CD4-positive, alpha-beta T cell treated with Interleukin-17A for 4 hours (primary cell): ENCODE data around the gene GAS2L1.

Experiments used
- DNase-seq: peaks from one replicate; pipeline ENCODE4 v3.0.0-alpha.2; 2020; ENCODE audit warnings: mixed read lengths

GAS2L1 gene

DNA sequence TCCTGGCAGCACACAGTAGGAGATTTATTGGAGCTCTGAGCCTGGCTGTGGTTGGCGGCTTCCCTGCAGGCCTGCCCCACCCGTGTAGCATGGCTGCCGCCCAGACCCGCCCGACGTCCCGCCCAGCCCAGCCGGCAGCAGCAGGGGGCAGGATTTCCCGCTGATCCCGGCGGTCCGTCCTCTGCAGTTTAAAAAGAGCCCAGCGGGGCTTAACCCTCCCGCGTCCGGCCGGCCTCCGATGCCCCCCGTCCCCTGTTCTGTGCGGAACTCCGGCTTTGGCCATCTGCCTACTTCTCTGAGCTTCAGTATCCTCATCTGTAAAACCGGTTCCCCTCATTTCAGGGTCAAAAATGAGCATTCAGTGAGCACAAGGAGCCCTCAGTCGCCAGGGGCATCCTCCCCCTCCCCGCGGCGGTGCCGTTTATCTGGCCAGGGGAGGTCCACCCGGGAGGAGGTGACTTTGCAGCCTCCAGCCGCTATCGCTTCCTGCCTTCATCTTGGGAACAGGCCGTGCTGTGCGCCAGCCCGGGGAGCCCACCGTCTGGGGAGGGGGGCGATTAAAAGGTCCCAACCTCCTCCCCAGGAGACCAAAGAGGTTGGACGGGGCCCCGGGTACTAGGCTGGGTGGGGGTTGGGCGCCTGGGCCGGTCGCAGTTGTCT is at the start of gene GAS2L1:
GAS2L1 (plus strand) TSS at position 476 of the 660 bp plus-strand sequence. CDS start 1,456 bp downstream, outside the sequence.
- peak; percentile 52 for DNase-seq

DNA sequence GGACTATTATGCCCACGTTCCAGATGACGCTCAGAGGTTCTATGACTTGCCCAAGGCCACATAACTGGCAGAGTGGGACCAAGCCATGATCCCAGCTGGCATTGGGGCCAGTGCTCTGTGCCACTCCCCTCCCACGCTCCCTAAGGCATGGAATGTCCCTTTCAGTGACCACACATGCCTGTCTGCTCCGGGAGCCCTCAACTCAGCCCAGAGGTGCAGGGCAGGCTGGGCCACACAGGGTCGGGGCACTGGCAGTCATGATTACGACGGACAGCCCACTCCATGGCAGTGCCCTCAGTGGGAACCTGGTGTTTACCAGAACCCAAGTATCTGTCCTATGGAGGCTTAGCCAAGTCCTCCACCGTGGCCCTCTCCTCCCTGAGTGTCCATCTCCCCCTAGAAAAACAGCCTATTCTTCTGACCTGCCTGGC is 48.7 kb upstream of the GAS2L1 start:
- DNase-seq: no peak

DNA sequence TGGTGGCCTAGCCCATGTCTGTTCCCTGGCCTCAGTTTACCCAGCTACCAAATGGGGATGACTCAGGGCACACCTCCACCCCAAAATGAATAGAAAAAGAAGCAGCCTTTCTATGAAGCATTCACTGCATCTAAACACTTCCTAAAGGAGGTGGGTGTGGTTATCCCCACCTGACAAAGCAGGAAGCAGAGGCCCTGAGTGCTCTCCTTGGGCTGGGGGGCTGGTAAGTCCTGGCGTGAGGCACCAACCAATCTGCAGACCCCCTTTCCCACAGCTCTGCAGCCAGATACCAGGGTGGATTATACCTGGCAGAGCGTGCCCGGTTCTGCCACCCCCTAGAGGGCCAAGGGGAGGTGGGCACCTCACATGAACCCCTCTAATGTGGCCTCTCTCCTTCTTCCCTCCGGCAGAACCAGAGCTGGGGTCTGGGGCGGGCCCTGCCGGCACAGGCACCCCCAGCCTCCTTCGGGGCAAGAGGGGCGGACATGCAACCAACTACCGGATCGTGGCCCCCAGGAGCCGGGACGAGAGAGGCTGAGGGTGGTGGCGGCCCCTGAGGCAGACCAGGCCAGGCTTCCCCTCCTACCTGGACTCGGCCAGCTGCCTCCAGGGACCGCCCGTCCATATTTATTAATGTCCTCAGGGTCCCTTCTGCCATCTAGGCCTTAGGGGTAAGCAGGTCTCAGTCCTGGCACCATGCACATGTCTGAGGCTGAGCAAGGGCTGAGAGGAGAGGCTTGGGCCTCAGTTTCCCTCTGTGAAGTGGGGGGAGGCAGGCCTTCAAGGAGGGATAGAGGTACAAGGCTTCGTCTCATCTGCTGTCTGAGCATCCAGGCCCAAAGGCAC is 47.8 kb upstream of the GAS2L1 start:
- DNase-seq: no peak

DNA sequence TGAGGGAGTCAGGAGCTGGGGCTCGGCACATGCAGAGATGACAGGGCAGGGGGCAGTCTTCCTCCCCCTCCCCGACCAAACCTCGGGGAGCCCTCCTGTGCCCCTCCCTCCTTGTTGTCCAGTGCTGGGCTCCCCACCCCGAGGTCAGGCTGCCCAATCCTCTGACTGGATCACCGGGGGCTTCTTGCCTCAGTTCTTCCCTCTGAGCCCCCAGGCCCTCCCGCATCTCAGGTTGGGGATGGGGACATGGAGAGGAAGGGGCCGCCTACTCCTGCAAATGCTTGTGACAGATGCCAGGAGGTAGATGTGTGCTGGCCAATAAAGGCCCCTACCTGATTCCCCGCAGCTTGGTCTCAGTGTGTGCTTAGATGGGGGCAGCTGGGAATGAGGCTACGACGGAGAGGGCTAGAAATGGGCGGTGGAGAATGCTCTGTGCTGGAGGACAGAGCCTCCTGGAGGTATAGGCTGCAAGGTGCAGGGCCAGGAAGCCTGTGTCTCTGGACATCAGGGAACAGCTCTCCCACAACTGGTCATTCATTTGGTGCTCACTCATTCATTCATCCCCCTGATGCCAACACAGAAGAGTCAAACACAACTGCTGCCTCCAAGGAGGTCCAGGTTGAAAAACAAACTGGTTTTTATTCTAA is 47.1 kb upstream of the GAS2L1 start:
- no peak for DNase-seq

DNA sequence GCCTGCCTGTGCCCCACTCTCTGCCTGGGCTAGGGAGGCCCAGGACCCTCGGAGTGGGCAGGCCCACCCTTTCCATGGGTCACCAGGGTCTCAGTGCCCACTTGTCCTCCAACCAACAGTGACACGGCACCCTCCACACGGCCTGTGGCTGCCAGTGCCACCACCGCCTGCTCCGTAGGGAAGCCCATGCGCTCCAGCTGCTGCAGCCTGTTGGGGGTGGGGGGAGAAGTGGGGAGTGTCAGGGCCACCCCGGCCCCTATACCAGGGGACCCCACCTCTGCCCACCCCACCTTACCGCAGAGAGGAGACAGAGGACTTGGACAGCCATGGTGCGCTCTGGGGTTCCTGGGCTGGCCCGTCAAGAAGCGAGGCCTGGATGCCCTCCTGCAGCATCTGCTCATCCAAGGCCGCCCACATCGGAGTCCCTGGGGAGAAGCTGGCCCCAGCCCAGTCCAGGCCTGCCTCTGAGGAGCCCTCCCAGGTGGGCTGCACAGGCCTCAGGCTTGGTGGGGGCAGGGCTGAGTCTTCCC is 46.4 kb upstream of the GAS2L1 start:
- DNase-seq: no peak

DNA sequence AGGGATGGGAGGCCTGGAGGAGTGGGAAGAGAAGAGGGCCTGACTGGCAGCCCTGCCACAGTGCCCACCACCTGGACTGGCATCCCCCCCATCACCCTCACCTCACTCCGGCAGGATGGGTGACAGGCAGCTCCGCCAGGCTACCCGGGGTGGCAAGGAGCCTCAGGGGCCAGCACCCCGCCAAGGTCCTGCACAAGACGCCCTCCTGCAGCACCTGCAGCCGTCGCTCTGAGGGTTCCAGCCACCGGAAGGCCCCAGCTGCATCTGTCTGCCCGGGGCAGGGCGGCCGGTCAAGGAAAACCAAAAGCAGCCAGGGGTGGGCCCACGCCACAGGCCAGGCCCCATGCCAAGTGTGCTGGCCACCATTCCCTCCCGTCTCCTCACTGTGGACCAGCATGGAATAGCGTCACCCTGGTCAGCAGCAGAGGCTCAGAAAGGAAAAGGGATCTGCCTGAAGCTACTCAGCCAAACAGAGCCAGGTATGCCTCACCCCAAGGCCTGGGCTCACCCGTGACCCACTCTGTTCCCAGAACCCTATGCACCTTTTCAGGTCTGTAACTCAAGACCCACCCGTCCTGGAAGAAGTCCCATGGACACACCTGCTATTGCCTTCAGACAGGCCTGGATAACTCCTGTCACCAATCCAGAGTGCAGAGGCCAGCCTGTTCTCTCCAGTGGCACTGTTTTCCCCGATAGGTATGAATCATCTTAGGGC is 45.7 kb upstream of the GAS2L1 start:
- no peak for DNase-seq

DNA sequence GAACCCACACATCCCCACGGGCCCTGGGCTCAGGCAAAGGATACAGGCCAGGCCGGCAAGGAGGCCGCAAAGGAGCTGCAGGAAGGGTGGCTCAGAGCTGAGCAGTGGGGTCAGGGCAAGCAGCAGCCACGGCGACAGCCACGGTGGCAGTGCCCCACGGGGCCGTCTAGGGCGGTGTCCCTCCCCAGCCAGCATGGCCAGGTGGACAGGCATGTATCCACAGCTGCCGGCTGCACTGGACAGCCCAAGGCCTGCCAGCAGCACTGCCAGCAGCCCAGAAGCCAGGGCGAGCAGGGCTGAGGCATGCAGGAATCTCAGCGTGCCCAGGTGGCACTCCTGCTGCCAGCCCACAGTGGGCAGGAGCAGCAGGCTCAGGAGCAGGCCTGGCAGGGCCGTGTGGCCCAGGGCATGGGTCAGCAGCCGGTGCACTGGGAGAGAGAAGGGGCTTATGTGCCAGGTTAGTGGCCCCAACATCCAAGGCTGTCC is 42.6 kb upstream of the GAS2L1 start:
- no peak for DNase-seq

DNA sequence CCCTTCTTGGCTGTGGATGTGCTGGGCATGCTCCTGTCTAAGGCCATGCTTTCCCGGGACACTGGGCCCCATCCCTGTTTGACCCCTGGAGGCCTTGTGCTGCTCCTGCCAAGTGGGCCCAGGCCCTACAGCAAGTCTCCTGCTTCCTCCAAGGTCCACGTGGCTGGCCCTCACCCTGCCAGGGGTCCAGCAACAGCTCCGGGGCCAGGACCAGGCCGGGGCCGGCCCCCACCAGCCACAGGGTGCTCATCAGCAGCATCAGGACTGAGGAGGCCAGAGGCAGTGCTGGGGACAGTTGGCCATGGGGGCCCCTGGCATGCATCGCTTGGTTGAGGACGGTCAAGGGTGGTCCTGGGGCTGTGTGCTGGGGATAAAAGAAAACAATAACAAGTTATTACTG is 41.1 kb upstream of the GAS2L1 start:
- DNase-seq: no peak

DNA sequence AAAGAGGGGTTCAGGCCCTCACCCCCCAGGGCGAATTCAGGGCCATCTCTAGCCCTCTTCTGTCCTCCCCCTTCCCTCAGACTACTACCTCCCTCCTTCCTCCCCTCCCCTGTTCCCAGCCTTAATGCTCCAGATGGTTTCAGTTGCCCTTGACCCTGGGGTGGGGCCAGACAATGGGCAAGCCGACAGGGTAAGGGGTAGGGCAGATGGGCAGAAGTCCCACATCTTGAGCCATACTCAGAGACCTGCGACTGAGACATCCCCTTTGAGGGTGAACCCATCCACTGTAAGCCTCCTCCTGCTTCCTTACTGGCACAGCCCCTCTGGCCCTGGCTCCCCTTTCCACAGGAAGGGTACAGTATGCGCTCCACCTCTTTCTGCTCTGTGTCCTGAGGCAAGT is 40.5 kb upstream of the GAS2L1 start:
- no peak for DNase-seq

DNA sequence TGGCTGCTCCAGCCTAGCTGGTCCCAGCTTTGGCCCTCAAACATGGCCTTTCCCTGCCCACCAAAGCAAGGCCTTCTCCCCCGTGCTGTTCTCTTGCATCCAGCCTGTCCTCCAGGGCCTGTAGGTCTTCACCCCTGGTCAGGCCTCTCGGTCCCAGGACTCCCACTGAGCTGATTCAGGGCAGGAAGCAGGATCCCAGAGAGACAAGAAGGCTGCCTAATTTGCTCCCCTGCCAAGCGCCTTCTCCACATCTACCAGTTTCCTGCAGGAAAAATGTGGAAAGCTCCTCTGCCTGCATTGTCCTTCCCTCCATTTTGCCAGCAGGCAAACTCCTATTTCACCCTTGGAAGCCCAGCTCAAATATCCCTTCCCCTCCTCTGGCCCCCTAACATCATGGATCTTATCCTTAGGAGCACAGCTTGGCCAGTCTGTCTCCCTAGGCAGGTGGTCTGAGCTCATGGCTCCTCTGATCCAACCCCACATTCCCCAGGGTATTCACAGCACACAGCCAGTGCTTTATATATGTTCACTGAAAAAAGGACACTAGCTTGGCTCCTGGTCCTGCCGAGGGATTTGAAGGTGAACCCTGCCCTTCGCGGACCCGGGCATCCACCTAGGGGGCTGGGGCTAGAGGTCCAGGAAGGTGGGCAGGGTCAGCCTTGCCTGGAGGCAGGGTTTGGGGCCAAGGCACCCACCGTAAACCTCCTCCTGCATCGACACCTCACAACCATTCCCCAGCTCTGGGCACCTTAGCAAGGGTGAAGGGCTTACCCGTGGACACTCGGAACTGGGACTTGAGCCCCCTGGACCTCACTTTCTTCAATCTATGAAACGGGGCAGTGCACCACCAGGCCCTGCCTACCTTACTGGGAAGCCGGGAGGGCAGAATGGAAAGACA is 39.6 kb upstream of the GAS2L1 start:
- DNase-seq: no peak

DNA sequence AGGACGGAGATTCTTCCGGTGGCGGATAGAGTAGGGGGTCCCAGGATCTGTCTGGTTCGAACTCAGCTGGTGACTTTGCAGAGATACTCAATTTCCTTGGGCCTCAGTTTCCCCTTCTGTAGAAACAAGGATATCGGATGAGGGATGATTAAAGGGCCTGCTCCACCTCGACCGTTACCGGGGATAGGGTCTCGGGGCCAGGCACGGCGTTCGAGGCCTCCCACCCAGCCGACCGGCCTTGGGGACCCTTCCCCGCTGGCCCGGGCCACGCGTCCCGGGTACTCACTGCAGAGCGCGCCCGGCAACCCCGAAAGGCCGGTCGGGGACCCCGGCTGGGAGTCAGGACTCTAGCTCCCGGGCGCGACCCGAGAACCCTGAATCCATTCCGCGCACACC is 39.0 kb upstream of the GAS2L1 start:
- no peak for DNase-seq

DNA sequence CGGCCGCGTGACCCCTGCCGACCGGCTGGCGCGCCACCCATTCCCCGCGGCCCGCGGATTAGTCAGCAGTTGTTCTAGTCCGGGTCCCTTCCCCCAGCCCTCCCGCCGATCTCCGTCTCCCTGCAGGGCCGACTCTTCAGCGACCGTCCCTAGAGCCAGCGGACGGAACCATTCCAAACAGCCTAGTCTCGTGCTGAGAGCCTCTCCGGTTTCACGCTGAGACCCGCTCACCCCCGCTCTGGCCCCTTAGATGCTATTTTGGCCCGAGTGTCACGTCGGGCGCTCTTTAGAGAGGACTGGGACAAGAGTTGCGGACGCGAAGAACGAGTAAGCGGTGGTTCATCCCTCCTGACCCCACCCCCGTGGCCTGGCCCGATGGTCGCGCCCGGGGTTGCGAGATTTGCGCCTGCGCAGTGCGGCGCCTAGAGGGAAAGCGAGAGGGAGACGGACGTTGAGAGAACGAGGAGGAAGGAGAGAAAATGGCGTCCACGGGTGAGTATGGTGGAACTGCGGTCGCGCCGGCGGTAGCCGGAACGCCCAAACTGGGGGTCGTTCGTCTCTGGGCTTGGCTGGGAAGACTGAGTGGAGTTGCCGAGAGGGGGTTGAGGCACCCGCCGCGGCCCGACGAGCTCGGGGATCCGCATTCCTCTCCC is 38.5 kb upstream of the GAS2L1 start, which contains the start of the genes EWSR1 and RHBDD3:
EWSR1 (plus strand) TSS at position 411 of the 653 bp plus-strand sequence; CDS start at position 480, 69 bp downstream.
RHBDD3 (minus strand) TSS at position 124 of the 653 bp plus-strand sequence. CDS start 2,355 bp downstream, outside the sequence.
- DNase-seq: peak; percentile 95

DNA sequence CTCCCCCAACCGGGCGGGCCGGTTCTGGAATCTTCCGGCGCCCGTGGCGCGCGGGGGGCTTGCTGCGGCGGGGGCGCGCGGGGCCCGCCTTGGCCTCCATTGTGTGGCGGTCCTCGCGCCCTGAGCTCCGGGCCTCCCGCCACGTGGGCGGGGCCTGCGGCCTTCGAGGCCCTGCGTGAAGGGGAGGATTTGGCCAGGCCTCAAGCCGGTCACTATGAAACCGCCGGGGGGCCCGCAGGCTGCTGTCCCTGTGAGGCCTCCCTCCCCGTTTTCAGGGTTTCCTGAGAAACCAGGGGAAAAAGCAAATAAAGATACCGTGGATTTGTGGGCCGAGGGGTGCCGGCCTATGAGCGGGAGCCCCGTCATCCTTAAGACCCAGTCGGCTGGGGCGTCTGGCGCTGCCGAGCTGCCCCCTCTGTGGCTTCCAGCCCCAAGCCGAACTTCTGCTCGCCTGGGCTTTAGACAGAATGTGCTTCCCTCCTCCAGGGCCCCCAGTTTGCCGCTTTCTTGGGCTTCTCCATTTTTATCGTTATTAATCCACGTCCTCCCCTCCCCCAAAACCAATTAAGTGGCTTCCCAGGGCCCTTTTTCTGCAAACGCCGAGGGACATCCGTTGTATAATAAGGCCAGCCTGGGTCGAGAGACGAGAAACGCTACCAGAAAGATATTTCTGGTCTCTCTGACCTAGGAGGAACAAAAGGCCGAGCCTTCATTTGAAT is 37.8 kb upstream of the GAS2L1 start:
- peak; percentile 38 for DNase-seq

DNA sequence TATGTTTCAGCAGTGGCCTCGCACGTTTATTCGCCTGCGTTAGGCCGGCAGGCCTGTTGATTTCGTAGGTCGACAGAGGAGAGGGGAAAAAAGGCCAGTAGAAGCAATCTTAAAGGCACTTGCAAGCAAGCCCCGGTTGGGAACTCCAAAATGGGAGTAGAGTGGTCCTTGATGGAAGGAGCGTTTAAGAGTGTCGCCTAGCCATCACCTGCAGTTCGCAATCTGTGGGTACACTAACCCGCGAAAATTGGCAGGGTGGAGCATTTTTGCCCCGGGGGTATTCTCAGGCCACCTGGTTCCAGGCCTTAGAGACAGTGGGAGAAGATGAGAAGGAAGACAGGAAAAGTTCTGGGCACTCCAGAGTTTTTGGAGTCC is 37.2 kb upstream of the GAS2L1 start:
- no peak for DNase-seq

DNA sequence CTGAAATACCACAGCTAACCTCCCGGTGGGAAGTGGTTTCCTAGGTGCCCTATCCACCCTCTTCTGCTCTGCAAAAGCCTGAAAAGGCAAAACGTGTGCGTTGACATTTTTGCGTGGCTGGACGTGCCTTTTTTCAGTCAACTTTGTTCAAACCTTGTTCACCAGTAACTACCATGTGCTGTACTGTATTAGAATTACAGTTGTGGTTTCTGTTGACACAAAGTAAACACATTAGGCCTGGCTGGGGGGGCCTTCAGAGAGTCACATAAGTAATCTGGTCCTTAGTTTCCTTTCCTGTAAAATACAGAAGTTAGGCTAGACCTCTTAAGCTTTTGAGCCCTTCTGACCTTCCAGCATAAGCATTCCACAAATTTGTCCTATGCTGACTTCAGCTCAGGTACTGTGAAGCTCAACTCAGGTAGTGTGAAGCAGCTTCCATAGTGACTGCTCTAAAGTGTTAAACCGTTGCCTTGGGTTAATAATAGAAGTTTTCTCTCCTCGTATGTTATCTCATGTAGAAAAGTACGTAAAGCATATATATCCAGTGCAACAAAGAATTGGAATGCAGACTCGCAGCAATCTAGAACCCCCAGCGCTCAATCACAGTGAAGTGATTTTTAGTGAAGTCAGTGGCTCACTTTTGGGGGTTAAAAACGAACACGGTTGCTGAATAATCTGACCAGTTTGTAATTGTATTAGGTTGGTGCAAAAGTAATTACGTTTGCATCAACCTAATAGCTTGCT is 36.5 kb upstream of the GAS2L1 start:
- DNase-seq: no peak

DNA sequence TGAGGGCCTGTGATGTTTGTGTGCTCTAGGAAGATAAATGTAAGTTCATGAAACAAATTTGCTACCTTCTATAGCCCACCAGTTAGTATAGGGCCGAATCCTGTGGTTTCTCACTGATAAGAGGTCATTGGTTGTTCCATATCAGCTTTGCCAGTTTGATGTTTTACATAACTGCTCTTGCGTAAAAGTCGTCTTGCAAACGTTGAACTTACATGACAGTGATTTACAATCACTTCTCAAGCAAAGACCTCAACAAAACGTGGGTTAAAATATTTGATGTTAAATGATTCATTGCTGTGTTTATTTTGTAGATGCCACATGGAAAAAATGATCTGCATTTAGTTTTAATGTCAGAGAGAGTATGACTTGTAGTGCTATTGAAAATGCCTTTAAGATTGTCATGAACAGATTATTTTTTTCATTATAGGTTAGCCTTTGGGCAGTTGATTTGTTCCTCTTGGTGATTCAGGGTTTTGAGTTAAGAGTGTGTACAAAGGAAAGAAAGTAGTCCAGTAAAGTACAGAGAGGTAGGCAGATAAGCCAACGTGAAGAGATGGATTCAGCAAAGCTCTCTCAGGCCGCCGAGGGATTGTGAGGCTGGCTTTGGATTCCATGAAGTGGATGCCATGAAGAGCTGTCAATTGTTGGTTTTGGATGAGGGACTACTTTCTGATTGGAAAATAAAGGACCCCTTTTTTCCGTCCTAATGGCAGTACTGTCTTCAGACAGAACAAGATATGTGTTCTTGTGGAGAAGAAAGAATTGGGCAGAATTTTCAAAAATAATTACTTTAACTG is 35.8 kb upstream of the GAS2L1 start:
- DNase-seq: no peak

DNA sequence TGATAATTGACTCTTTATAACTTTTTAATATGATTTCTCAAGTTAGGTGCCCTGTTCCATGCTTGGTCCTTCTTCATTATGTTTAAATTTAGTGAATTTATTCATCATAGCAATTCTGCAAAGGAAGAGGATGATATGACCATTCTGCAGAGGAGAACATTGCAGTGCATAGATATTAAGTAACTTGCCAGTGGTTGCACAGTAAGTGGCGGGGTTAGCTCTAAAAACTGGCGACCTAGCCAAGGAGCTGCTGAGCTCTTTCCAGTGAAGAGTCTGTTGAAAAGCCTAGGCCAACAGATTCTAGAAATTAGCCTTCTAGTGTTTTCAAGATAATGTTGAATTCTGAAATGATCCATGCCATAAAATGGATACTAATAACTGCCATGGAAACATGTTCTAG is 33.8 kb upstream of the GAS2L1 start:
- DNase-seq: no peak

DNA sequence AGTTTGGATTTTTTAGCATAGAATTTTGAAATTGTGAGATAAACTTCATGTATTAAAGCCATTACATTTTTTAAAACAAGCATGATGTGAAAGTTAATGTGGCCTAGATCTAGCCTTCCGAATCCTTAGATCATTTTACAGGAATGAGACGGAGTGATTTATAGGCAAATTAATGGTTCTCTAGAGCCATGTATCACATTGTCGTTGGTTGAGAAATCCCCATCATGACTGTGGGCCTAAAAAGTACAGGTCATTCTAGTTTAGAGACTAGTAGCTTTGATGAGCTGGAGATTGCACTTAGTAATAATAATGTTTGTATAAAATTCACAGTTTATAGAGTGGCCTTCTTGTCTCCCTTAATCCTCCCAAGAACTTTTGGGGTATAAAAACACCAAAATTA is 31.3 kb upstream of the GAS2L1 start:
- DNase-seq: no peak
